ENCODE results near the gene CHMP4A.
"Not testable (repeated sequence)": the region's sequence is repeated elsewhere in the genome, so short reads cannot be mapped to it uniquely, and the experiment has no call there.

The CHMP4A gene

DNA sequence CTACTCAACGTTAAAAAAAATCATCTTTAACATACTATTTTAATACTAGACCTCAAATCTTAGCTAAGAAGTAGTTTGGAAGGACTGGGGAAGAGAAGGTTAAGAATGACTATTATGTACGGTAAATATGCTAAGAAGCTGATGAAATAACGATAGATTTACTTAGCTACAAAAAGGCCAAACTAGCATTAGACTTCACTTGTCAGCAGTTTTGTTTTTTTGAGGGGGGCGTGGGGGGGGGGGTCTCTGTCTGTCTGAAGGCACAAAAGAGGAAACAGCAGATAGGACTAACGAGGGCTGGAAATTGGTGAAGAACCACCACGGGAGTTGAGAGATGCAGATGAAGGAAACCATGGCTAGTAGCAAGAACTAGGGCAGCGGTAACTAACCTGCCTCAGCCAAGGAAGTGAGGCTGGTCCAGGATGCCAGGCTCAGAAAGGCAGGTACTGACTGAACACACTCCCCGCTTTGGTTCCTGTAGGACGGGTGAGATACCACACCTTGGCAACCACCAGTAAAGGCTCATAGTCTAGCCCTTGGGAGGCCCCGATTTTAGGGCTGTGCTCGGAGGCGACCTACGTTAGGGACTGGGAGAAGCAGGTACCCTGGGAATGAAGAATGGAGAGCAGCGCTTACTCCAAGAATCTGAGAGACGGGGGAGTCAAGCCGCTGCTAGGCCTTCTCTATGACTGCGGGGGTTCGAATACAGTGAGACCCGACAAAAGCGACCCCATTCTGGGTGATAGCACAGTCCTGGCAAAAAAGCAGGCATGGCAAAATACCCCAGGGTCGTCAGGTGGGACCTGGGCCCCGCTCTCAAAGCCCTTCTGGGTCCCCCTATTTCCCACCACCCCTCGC is 18.2 kb upstream of the CHMP4A start:
- in situ Hi-C loops (cut with HindIII; ENCODE audit: low sequenced_read_pairs) = no loop called here

DNA sequence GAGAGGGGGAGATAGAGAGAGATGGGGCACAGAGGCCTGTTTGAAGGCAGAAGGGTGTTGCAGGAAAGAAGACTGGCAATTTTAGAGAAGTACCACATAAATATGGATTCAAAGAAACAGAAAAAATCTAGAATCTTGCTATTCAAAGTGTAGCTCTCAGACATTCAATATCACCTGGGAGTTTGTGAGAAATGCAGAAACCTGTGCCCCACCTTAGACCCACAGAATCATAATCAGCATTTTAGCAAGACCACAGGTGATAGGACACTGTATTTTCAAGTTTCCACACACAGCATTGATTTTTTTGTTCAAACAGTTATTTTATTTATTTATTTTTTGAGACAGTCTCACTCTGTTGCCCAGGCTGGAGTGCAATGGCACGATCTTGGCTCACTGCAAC is 15.6 kb upstream of the CHMP4A start:
- in situ Hi-C loops (cut with HindIII; ENCODE audit: low sequenced_read_pairs) = no loop called here

DNA sequence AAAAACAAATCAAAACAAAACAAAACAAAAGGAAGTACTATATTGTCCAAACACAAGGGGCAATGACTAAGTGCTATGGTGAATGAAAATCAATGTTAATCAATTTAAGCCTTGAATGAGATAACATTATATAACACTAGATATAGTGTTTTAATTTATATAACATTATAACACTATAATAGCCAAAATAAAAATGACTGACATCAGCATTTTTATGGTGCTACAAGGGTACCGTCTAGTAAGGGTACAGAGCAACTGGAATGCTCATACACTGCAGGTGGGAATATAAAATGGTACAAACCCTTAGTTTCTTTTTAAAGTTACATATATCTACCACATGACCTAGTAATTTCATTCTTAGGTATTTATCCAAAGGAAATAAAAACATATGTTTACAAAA is 13.2 kb upstream of the CHMP4A start:
- in situ Hi-C loops (cut with HindIII; ENCODE audit: low sequenced_read_pairs) = no loop called here

DNA sequence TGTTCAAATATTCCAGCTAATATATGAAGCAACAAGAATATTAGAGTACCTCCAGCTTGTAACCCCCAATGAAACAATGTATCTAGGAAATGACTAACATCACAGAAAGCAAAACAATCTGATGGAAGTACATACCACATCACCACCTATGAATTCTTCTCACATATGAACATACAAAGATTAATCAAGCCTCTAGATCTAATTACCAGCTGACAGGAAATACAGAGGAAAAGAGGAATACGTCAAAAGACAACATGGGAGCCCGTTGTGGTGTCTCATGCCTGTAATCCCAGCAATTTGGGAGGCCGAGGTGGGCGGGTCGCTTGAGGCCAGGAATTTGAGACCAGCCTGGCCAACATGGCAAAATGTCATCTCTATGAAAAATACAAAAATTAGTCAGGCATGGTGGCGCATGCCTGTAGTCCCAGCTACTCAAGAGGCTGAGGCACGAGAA is 11.4 kb upstream of the CHMP4A start:
- in situ Hi-C loops (cut with HindIII; ENCODE audit: low sequenced_read_pairs) = no loop called here

DNA sequence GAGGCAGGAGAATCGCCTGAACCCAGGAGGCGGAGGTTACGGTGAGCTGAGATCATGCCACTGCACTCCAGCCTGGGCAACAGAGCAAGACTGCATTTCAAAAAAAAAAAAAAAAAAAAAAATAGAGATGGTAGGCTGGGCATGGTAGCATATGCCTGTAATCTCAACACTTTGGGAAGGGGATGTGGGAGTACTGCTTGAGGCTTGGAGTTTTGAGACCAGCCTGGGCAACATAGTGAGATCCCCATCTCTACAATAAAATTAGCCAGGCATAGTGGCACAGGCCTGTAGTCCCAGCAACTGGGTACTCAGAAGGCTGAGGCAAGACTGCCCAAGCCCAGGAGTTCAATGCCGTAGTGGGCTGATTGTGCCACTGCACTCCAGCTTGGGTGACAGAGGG is 9.7 kb upstream of the CHMP4A start:
- in situ Hi-C loops (cut with HindIII; ENCODE audit: low sequenced_read_pairs) = not testable (repeated sequence)

DNA sequence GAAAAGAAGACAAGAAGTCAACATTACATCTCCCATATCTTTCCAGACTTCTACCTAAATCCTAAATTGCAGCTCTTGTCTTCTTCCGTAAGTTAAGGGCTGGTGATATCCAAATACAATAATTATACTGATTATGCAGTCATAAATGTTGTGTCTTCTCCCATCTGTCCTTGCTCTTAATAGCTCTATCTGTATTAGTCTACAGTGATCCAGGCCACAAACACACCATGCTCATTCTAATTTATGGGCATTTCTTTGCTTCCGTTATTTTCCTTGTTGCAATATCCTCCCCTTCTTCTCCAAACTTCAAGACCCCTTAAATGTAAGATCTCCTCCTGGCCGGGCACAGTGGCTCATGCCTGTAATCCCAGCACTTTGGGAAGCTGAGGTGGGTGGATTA is 6.2 kb upstream of the CHMP4A start:
- in situ Hi-C loops (cut with HindIII; ENCODE audit: low sequenced_read_pairs) = no loop called here

DNA sequence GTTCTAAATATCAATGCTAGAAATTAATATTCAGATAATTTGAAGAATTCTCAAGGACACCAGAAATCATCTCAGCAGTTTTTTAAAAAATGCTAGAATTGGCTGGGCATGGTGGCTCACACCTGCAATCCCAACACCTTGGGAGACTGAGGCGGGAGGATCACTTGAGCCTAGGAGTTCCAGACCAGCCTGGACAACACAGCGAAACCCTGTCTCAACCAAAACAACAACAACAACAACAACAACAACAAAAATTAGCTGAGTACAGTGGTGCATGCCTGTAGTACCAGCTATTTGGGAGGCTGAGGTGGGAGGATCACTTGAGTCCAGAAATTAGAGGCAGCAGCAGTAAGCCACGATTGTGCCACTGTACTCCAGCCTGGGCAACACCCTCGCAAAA is 5.8 kb upstream of the CHMP4A start:
- in situ Hi-C loops (cut with HindIII; ENCODE audit: low sequenced_read_pairs) = no loop called here

DNA sequence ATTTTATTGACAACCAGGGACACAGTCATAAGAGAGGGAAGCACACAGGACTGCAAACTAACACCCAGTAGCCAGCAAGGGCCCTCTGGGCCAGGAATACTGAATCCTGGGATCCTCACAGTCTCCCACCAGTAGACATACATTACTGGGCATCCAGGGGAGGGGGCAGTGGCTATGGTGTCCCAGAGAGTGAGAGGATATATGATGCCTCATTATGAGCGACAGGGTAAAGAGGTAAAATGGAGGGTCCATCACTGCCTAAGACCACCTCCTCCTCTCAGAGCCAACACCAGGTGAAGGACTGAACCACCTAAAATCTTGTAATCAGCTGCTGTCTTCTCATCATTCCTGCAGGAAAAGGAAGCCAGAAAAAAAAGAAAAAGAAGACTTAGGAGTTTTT is 3.6 kb upstream of the CHMP4A start:
- in situ Hi-C loops (cut with HindIII; ENCODE audit: low sequenced_read_pairs) = not testable (repeated sequence)

DNA sequence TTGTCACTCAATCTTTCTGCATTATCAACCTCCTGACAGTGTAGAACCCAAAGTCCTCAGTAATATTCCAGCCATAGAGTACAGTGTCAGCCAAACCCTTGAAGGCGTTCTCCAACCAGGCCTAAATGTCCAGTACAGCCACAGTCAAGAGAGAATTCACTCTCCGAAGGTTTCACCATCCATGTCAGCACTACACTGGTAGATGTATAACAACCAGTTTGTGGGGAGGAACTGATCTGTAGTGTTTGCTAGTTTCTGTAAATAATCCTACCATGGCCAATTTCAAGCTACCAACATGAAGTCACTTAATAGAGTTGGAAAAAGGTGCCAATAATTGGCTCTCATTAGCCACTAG is 3.0 kb upstream of the CHMP4A start:
- in situ Hi-C loops (cut with HindIII; ENCODE audit: low sequenced_read_pairs) = no loop called here

DNA sequence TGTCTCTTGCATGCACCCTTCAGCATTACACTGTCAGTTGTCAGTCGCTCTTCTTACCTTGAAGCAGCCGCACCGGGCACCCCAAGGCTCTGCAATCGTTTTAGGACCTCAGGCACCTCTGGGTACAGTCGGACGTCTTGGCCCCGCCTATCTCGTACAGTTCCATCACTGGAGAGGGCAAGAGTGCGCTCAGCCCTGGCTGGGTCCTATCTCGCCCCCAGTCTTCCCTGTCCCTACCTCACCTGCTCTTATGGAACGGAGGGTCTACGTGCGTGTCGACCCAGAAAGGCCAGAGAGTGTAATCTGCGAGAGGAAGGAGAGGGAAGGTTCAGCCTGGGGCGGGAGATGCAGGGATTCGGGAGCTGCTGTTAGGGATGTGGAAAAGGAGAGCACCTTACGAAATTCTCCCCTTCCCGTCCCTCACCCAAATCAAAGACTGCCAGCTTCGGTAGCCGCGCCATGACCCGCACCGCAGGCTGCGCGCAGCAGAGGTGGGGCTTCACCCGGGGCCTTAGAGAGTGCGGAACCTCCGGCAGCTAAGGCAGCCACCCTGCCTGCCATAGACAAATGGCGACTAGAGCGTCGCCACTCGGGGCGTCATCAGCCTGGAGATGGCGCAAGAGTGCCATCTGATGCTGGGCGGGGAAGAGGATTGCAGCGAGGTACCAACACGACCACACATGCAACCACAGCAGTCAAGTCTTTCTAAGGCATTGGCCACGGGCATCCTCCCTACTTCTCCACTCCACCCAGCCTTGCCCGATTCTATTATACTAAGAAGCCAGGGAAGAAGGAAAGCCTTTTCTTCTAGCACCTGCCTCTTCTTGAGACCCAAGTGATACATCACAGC is 2.4 kb upstream of the CHMP4A start, which contains the start of gene MDP1:
Gene MDP1 (minus strand): TSS at position 572 of the 850 bp plus-strand sequence. CDS start 111 bp downstream, at position 461.
- in situ Hi-C loops (cut with HindIII; ENCODE audit: low sequenced_read_pairs) = no loop called here

DNA sequence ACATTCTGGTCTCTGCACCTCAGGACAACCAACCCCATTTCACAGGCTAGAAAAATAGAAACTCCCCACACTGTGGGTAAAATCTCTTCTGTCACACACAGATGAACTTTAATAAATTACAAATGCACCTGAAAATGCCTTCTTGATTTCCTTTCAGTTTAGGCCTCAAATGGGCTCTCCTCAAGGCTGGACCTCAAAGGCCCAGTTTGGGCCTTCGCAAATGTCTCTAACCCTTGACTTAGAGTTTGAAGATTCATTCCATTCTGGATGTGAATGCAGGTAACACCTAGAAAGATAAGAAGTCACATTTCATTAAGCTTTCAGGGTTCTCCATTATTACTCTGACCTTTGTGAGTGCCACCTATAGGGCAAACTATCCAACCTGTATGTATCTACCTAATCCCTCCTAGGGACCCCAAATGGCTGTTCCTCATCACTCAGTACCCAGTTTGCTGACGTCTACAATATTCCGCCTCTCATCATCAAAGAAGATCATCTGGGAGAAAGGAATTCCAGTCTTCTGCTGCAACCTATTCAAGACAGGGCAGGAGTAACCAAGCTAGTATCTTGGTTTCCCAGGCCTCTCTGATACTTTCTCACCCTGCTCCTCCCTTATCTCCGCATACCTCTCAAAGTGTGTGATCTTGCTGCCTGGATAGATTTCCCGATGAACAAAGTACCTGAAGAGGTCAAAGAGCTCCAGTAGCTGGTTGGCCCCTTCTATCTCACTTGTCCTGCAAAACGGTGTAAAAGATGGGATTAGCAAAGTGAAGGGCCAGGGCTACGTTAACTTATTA is 776 bp upstream of the CHMP4A start:
- in situ Hi-C loops (cut with HindIII; ENCODE audit: low sequenced_read_pairs) = no loop called here

DNA sequence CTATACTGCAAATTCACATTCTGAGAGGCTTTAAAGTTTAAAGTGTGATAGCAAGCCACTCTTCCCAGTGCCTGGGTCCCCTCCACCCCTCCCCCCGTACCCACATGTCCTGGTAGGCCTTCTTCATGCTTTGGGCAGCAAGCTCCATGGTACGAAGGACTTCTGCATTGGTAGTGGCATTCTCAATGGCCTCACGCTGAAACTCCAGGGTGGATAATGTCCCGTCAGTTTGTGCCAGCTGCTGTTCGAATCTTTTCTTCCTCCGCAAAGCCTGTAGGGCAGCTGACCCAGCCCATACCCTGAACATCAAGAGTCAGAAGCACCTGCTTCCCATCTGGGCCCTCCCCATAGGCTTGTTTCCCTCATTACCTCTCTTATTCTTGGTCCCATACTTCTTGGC is 2.0 kb downstream of the CHMP4A start:
- in situ Hi-C loops (cut with HindIII; ENCODE audit: low sequenced_read_pairs) = no loop called here

DNA sequence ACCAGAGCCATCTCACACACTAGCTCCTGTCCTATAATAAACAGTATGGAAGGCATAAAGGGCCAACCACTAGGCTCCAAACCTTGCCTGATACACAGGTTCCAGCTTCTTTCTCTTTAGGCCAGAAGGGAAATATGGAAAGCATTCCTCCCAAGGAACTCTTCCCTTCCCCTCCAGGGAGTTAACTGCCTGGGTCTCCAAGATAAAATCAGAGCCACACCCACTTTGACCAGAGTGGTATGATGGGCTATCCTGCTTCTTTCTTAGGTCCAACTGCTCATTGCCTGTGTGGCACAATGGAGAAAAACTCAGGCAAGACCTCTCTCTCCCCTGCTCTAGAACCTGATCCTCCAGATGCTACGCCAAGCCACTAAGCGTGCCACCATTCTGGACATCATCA is 5.7 kb downstream of the CHMP4A start:
- in situ Hi-C loops (cut with HindIII; ENCODE audit: low sequenced_read_pairs) = loop anchor here (5.0 to 10.0 kb wide), 2 partner anchors 60 to 87 kb away; partner anchors contain the start of genes DHRS1 and NOP9

DNA sequence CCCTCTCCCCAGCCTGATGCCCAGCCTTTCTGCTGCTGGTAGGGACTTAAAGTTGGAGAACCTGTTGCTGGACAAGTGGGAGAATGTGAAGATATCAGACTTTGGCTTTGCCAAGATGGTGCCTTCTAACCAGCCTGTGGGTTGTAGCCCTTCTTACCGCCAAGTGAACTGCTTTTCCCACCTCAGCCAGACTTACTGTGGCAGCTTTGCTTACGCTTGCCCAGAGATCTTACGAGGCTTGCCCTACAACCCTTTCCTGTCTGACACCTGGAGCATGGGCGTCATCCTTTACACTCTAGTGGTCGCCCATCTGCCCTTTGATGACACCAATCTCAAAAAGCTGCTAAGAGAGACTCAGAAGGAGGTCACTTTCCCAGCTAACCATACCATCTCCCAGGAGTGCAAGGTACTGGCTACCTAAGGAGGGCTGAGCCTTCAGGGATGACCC is 6.2 kb downstream of the CHMP4A start:
- in situ Hi-C loops (cut with HindIII; ENCODE audit: low sequenced_read_pairs) = loop anchor here (5.0 to 10.0 kb wide), 2 partner anchors 60 to 88 kb away; partner anchors contain the start of genes DHRS1 and NOP9

DNA sequence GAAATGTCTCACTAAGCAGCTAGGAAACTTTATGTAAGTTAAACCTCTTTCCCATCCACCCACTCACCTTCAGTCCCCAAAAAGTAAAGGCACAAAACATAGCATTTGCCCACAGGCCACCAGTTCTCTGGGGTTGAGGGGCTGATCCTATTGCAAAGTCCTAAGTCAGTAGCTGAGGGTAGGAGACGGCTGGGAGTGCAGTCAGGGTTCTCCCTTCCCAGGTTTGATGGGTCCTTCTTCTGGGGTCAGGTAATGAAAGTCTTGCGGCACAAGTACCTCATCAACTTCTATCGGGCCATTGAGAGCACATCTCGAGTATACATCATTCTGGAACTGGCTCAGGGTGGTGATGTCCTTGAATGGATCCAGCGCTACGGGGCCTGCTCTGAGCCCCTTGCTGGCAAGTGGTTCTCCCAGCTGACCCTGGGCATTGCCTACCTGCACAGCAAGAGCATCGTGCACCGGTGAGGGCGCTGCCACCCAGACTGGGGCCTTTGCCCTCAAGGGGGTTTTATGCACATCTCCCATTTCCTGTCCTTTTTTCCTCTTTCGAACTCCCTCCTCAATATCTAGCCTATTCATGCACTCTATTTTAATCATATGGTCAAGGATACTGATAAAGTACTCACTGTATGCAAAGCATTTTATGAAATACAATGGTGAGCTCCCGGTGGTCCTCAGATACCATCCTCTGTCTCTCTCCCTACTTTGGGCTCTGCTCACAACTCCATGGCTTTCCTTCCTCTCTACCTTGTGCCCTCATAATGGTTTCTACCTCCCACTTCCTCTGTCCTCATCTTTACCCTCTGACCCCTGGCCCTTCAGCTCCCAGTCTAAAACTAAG is 6.8 kb downstream of the CHMP4A start:
- in situ Hi-C loops (cut with HindIII; ENCODE audit: low sequenced_read_pairs) = loop anchor here (5.0 to 10.0 kb wide), 2 partner anchors 61 to 88 kb away; partner anchors contain the start of genes DHRS1 and NOP9

DNA sequence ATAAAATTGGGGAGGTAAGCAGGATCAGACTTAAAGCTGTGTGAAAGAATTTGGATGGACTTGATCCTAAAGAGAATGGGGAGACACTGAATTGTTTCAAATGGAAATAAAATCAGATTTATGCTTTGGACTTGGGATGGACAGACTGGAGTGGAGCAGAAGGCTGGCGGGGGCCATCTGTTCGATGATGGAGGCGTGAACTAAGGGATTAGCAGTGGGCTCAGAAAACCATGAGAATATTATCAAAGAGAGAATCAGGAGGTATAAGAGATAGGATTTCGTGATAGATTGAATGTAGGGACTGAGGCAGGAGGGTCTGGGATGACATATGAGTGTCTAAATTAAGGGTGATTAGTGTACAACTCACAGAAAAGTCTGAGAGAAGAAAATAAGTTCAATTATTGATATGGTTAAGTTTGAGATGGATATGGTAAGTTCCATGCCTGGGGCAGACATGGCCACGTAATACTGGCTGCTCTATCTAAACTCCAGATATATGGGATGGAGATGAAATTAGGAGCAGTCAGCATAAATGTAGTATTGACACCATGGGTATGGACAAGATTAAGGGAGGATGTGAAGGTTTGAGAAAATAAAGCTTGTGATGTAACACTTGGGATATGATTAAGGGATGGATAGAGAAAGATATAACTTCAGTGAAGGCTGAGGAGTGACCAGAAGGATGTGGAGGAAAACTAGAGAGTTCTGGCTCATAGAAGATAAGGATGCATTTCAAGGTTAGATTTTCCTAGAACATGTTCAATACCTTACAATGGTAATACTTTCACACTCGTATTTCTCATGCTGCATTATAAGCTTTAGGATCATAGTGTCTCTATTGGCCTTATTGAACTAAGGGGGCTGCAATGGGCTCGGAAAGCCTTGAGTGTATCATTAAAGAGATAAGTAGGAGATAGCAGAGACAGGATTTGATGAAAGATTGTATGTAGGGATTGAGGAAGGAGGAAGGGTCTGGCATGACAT is 8.8 kb downstream of the CHMP4A start:
- in situ Hi-C loops (cut with HindIII; ENCODE audit: low sequenced_read_pairs) = loop anchor here (5.0 to 10.0 kb wide), 2 partner anchors 63 to 90 kb away; partner anchors contain the start of genes DHRS1 and NOP9

DNA sequence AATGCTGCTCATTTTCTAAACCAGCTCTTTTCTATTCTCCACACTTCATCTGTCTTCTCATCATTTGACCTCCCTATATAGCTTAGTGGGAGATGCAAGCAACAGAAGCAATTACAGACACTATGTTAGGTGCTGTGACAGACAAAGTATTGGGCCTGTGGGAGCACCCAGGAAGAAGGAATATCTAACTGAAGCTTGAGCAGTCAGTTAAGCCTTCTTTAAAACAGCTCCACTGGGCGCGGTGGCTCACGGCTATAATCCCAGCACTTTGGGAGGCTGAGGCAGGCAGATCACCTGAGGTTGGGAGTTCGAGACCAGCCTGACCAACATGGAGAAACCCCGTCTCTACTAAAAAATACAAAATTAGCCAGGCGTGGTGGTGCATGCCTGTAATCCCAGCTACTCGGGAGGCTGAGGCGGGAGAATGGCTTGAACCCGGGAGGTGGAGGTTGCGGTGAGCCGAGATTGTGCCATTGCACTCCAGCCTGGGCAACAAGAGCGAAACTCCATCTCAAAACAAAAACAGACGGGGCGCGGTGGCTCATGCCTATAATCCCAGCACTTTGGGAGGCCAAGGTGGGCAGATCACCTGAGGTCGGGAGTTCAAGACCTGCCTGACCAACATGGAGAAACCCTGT is 9.9 kb downstream of the CHMP4A start:
- in situ Hi-C loops (cut with HindIII; ENCODE audit: low sequenced_read_pairs) = loop anchor here (10.0 kb wide), 1 partner anchor 91 kb away; the partner anchor contains the start of genes DHRS1 and NOP9

DNA sequence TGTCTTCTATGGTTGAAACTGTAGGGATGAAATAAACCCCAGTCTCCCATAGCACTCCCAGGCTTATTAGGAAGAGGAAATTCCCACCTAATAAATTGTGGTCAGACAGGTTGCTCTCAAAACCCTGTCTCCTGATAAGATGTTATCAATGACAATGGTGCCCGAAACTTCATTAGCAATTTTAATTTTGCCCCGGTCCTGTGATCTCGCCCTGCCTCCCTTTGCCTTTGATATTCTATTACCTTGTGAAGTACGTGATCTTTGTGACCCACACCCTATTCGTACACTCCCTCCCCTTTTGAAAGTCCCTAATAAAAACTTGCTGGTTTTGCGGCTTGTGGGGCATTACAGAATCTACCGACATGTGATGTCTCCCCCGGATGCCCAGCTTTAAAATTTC is 10.8 kb downstream of the CHMP4A start:
- in situ Hi-C loops (cut with HindIII; ENCODE audit: low sequenced_read_pairs) = loop anchor here (10.0 kb wide), 1 partner anchor 92 kb away; the partner anchor contains the start of genes DHRS1 and NOP9

Measured in endothelial cell of hepatic sinusoid (primary cell).